Kidney glomerular epithelial cell (primary cell): Measurements from ENCODE around the gene GLCE.
"Not testable (repeated sequence)": the region's sequence is repeated elsewhere in the genome, so short reads cannot be mapped to it uniquely, and the experiment has no call there.

ENCODE experiments used
- DNase-seq: peaks from one replicate; lab custom pipeline; 2025; lab: John Stamatoyannopoulos, UW

GLCE gene

DNA sequence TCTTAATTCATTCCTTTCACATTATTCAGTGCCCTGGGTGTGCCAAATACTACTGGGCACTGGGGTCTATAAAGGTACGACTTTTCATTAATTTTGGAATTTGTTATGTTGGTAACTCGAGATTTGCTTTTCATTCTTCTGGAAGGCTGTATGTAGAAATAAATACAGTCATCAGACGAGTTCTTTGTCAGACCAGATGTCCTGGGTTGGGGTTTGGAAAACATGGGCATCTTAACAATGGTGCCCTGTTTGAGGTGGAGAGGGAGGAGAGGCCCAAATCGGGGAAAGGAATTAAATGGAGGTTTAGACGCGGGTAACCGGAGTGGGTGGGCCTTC lies 662 bp upstream of the GLCE start:
- DNase-seq, result no peak

DNA sequence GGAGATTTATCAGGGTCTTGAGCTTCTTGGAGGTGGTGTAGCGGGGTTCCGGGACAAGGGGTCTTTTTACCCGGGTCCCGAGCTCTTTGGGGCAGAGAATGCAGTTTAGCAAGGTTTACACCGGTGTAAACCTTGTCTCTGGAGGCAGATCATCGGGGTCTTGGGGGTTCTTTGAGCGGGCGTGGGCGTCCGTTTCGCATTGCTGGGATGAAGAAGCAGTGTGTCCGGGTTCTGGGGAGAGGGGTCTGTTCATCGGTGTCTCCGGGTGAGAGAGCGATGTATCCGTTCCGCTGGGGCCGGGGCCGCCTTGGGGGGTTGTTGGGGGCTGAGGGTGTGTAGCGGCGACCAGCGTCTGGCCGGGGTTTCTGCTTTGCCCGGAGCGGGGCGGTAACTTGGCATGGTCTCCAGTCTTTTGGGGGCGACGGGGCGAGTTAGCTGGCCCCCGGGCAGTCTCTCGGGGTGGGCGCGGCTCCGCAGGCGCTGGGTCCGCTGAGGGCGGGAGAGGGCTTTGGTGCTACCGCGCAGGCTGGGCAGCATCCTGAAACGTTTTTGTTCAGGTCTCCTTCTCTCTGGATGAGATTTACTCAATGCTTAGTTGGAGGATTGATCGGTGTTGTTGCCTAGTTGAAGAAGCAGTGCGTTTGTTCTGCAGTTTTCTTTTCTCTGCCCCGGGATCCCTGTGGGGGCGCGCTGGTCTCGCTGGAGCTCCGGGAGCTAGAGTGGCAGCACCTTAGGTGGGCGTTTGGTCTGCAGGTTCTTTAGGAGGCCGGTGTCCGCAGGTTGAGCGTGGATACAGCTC lies 843 bp downstream of the GLCE start:
- DNase-seq, result peak; percentile 18

DNA sequence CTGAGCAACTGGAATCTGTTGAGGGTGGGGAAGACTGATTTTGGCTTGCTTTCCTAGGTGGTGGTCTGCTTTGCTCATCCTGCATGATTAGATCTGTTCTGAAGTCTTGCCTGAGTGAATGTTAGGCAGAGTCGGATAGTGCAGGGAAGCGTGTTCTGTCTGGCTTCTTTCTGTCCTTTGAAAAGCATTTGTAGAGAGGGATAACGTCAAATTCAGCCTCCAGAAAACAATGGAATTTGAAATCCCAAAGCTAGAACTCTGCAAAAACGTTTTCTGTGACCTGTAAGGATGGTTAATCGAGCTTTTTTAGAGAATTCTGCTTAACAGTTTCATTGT lies 1.4 kb downstream of the GLCE start:
- no peak for DNase-seq

GRCh38 chr15:69163141-69163669 lies 2.8 kb downstream of the GLCE start:
- no peak for DNase-seq

DNA sequence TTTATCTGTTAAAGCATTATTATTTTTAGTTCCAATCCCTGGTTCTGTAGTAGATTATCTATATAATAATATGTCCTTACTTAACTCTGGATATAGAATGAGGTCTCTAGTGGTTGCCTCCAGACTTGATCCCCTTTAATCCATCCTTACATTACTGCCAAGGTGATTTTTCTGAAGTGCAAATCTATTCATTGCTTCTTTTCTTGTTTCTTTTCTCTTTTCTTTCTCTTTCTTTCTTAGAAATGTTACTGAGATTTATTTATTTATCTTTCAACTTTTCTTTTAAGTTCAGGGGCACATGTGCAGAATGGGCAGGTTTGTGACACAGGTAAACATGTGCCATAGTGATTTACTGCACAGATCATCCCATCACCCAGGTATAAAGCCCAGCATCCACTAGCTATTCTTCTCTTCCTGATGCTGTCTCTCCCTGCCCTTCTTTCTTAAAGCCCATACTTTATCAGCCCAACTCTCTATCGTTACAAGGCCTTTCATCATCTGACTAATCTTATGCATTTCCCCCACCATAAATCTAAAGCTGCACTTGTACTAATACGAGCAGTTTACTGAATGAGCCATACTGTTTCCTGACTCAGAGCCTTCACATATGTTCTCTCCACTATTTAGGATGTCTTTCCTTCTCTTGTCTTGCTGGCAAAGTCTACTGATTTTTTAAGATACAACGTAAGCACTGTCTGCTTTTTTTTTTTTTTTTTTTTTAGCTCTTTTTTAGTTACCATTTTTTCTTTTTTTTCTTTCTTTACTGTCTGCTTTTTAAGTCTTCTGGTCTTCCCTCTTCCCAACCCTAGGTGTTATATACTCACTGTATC lies 4.6 kb downstream of the GLCE start:
- no peak for DNase-seq

GRCh38 chr15:69165637-69166025 lies 5.2 kb downstream of the GLCE start:
- no peak for DNase-seq

GRCh38 chr15:69167218-69167846 lies 6.9 kb downstream of the GLCE start:
- no peak for DNase-seq

DNA sequence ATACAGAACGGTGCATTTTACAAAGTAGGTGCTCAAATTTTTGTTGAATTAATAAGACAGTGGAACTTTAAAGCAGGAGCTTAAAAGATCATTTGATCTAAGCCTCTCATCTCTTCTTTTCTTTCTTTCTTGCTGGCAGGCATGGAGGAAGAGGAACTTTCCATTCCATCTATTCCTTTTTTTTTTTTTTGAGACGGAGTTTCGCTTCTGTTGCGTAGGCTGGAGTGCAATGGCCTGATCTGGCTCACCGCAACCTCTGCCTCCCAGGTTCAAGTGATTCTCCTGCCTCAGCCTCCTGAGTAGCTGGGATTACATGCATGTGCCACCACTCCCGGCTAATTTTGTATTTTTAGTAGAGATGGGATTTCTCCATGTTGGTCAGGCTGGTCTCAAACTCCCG lies 7.9 kb downstream of the GLCE start:
- not testable (repeated sequence) for DNase-seq

- not testable (repeated sequence) for DNase-seq
Observed at GRCh38 chr15:69169540-69169939, 9.1 kb downstream of the GLCE start.

DNA sequence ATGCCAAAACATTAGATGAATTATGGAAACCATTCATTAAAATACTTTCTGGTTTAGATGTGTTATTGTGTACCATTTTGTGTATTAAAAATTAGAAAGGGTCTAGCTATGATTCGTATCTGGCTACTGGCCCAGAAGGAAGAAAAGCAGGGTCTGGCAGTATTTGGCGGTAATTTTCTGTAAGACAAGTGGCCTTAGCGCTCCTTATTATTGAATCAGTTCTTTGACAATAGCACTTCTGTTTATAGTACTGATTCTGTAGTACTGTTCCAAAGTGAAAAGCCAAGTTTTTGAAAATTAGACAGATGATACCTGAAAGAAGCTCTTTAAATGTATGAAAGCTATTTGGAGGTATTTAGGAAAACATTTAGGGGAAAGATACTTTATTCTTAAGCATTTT lies 10.2 kb downstream of the GLCE start:
- DNase-seq, result no peak

GRCh38 chr15:69172847-69173246 lies 12.4 kb downstream of the GLCE start:
- no peak for DNase-seq

- no peak for DNase-seq
Observed at GRCh38 chr15:69175536-69175935, 15.1 kb downstream of the GLCE start.

- DNase-seq, result no peak
Observed at GRCh38 chr15:69181424-69181823, 21.0 kb downstream of the GLCE start.

DNA sequence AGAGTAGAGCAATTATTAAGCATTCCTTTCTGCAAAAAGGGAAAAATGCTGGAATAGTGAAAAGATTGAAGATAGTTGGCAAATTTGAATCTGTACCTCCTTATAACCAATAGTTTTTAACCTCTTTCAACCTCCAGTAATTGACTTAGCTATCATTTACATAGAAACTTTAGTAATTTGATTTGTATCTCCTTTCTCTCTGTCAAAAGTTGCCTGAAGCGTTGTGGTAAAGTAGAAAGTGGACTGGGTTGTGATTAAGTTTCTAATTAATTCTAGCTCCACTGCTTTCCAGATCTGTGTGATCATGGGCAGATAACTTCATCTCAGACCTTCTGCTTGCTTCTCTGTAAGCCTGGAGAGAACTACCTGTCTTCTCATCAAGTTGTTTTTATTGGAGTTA lies 24.8 kb downstream of the GLCE start:
- no peak for DNase-seq

DNA sequence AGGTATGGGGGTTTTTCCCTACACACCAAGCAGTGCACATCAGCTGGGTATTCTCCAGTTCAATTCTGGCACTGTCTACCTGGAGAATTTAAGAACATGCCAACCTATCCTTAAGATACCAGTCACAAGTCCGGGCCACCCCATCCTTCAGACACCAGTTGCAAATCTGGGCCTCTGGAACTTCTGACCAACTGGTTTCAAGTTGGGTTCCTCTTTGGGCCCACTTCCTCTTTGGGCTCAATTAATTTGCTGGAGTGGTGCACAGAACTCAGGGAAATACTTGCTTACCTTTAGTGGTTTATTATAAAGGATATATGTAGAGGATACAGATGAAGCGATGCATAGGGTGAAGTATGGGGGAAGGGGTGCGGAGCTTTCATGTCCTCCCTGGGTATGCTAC lies 25.3 kb downstream of the GLCE start:
- DNase-seq, result no peak

DNA sequence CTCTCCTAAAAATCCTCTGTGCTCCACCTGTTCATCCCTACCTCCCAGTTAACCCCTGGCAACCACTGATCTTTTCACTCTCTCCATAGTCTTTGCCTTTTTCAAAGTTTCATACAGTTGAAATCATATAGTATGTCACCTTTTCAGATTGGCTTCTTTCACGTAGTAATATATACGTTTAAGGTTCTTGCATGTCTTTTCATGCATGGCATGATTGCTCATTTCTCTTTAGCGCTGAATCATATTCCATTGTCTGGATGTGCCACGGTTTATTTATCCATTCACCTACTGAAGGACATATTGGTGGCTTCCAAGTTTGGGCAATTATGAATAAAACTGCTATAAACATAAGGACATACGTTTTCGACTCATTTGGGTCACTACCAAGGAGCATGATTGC lies 28.7 kb downstream of the GLCE start:
- no peak for DNase-seq

- DNase-seq, result no peak
Observed at GRCh38 chr15:69190091-69190490, 29.7 kb downstream of the GLCE start.

DNA sequence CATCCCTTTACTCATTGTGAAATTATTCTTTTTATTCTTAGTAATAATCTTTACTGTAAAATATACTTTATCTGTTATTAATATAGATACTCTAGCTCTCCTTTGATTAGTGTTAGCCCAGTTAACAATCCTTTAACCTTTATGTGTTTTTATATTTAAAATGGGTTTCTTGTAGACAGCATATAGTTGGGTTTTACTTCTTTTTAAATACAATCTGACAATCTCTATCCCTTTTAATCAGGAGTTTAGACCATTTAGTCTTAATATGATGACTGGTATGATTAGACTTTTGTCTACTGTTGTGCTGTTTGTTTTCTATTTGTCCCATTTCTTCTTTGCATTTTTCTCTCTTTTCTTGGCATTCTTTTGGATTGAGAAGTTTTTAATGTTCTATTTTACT lies 30.1 kb downstream of the GLCE start:
- no peak for DNase-seq

DNA sequence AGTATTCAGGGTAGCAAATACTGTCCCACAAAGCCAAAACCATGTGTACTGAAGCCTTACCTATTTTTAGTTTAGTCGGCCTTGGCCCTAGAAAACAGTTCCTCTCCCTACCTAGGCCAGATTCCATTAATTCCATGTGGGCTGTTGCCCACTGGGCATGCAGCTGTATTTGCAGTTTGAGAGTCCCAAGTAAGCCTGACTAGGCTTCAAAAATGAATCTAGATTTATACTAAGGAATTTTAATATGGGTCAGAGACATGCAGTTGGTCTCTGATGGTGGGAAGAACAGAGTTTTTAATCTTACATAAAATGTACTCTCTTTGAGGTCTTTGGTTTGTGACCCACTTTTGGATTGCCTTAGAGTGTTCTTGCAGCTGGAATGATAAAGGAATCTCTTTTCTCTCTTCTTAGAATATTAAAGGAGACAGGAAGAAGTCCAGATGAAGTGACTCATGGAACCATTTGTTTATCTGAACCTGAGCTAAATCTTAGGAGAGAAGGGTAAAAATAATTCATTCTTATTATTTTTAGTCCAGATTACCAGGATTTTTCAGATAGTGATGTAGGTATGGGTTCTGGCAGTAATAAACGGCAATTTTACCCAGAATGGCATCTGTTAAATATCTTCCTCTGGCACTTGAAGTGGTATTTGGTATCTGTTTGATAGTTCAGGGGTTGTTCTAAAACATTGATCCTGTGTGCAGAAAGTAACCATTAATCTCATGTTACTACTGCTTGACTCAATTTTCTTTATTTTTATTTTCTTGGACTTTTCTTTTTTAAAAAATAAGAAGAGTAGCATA lies 33.8 kb downstream of the GLCE start:
- DNase-seq, result no peak

- DNase-seq, result no peak
Observed at GRCh38 chr15:69194854-69195253, 34.4 kb downstream of the GLCE start.

- DNase-seq, result no peak
Observed at GRCh38 chr15:69200832-69201745, 40.7 kb downstream of the GLCE start.
